Stimulated activated CD8-positive, alpha-beta memory T cell treated with anti-CD3 and anti-CD28 coated beads, Interleukin-2, amount 100 ng/mL, for 1 hour (primary cell): ENCODE results near the gene DNPEP.
"Not testable (repeated sequence)": the region's sequence is repeated elsewhere in the genome, so short reads cannot be mapped to it uniquely, and the experiment has no call there.

Experiments
- DNase-seq, 2 donors: peaks; one replicate each; pipeline ENCODE4 v3.0.0-alpha.2; 2020; ENCODE audit warnings: low read depth in 2 of 2

The DNPEP gene

GRCh38 chr2:219419331-219420197, 31.9 kb upstream of the DNPEP start:
- no peak for DNase-seq

DNA sequence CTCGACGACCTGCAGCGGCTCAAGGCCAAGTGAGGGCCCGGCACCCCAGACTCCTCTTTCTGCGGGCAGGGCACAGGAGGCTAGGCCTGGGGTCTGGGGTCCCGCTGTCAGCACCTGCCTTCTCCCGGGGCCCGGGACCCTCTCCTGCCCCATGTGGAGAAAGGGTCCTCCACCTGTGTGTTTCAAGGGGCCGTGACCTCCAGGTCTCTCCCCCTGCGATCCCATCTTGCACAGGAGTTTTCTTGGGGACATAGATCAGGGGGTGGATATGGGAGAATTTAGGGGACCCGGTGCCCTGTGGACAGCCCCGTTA, 31.3 kb upstream of the DNPEP start:
- no peak for DNase-seq

DNA sequence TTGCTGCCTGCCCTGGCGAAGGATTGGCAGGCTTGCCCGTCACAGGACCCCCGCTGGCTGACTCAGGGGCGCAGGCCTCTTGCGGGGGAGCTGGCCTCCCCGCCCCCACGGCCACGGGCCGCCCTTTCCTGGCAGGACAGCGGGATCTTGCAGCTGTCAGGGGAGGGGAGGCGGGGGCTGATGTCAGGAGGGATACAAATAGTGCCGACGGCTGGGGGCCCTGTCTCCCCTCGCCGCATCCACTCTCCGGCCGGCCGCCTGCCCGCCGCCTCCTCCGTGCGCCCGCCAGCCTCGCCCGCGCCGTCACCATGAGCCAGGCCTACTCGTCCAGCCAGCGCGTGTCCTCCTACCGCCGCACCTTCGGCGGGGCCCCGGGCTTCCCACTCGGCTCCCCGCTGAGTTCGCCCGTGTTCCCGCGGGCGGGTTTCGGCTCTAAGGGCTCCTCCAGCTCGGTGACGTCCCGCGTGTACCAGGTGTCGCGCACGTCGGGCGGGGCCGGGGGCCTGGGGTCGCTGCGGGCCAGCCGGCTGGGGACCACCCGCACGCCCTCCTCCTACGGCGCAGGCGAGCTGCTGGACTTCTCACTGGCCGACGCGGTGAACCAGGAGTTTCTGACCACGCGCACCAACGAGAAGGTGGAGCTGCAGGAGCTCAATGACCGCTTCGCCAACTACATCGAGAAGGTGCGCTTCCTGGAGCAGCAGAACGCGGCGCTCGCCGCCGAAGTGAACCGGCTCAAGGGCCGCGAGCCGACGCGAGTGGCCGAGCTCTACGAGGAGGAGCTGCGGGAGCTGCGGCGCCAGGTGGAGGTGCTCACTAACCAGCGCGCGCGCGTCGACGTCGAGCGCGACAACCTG, 30.7 kb upstream of the DNPEP start, which contains the start of gene DES:
Gene DES, plus strand, starts transcription at position 223 of the 857 bp plus-strand sequence. Its CDS starts 86 bp downstream, at position 309.
- DNase-seq: no peak

- no peak for DNase-seq
These were observed 29.7 kb upstream of the DNPEP start for GRCh38 chr2:219417374-219417773.

DNA sequence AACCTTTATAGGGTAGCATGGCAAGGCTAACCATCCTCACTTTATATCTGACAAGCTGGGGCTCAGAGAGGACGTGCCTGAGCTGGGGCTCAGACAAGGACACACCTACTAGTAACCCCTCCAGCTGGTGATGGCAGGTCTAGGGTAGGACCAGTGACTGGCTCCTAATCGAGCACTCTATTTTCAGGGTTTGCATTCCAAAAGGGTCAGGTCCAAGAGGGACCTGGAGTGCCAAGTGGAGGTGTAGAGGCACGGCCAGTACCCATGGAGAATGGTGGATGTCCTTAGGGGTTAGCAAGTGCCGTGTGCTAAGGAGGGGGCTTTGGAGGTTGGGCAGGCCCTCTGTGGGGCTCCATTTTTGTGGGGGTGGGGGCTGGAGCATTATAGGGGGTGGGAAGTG, 29.2 kb upstream of the DNPEP start:
- DNase-seq: no peak

DNA sequence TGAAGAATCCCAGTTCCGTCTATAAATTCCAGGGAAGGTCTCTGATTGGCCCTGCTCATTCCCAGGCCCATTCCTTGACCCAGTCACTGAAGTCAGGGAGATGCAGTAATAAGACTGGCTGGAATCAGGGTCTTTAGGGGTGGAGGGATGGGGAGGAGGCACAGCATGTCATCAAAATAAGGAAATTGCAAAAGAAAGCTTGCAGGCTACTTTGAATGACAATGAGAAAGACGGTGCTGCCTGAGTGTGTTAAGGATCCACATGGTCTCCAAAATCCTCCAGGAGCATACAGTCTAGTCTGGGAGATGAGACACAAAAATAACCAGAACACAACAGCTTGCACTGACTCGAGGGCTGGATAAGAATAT, 28.5 kb upstream of the DNPEP start:
- no peak for DNase-seq

- DNase-seq: no peak
These were observed 28.0 kb upstream of the DNPEP start for GRCh38 chr2:219415580-219416234.

DNA sequence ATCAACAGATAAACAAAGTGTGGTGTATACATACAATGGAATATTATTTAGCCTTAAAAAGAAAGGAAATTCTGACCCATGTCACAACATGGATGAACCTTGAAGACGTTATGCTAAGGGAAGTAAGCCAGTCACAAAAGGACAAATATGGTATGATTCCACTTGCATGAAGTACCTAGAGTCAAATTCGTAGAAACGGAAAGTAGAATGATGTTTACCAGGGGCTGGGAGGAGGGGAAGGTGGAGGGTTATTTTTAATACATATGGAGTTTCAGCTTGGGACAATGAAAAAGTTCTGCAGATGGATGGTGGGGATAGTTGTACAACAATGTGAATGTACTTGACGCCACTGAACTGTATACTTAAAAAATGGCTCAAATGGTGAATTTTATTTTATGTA, 27.1 kb upstream of the DNPEP start:
- DNase-seq: no peak

DNA sequence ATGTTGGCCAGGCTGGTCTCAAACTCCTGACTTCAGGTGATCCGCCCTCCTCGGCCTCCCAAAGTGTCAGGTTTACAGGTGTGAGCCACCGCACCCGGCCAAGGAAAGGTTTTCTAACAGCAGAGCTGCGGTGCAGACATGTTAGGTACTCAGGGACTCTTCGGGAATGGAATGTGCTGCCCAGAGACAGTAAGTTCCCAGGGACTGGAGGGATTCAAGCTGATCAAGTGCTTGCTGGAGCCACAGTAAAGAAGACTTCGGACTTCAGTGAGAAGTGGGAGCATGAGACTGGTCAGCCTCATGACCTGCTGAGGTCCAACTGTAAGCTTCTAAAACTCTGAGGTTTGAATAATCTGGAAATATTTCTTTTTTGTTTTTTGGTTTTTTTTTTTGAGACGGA, 22.7 kb upstream of the DNPEP start:
- DNase-seq: no peak

DNA sequence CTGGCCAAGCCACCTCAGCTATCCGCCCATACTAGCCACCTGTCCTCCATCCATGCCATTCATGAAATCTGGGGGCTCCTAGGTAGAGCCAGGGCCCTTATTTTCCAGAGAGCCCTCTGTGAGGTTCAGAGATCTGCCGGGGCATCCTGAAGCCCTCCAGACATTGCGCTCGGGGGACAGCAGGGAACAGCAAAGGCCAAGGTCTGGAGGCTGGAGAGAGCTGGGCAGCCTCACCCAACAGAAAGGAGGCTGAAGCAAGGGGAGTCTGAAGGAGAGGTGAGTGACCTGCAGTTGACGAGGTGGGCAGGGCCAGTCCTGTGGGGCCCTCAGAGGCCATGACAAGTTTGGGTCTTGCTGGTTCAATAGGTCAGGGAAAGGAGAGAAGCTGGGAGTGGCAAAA, 21.9 kb upstream of the DNPEP start:
- DNase-seq: no peak

- no peak for DNase-seq
These were observed 20.9 kb upstream of the DNPEP start for GRCh38 chr2:219408631-219409030.

DNA sequence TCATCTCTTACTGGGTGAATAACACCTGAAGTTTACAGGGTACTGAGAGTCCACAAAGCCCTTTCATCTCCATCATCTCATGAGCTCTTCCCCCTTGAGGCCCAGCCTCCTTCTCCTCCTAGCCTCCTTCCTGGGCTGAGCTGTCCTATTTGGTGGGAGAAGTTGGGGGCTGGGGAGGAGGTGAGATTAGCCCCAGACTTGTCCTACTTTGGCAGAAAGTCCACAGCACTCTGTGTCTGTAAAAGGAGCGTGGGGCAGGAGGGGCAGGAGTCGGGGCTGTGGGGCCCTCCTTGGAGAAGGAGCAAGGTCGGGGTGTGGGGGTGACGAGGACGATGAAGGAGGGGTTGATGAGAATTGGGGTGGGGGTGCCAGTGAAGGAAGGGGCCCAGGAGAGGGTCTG, 20.5 kb upstream of the DNPEP start:
- no peak for DNase-seq

- not testable (repeated sequence) for DNase-seq
These were observed 19.6 kb upstream of the DNPEP start for GRCh38 chr2:219407343-219407742.

DNA sequence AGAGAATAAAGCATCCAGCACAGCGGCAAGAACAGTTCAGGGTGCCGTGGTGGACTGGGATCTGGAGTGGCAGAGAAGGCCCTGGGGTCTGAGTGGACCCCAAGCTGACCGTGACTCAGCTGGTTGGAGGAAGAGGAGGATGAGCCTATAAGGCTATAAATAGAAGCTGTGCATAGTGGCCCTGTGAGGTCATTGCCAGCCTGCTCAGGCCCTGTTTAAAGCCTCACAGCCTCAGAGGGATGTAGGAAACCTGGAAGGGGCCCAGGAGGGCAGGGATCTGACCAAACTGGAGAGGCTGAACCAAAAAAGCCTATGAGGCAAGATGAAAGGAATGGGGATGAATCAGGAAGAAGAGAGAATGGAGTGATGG, 19.1 kb upstream of the DNPEP start:
- no peak for DNase-seq

DNA sequence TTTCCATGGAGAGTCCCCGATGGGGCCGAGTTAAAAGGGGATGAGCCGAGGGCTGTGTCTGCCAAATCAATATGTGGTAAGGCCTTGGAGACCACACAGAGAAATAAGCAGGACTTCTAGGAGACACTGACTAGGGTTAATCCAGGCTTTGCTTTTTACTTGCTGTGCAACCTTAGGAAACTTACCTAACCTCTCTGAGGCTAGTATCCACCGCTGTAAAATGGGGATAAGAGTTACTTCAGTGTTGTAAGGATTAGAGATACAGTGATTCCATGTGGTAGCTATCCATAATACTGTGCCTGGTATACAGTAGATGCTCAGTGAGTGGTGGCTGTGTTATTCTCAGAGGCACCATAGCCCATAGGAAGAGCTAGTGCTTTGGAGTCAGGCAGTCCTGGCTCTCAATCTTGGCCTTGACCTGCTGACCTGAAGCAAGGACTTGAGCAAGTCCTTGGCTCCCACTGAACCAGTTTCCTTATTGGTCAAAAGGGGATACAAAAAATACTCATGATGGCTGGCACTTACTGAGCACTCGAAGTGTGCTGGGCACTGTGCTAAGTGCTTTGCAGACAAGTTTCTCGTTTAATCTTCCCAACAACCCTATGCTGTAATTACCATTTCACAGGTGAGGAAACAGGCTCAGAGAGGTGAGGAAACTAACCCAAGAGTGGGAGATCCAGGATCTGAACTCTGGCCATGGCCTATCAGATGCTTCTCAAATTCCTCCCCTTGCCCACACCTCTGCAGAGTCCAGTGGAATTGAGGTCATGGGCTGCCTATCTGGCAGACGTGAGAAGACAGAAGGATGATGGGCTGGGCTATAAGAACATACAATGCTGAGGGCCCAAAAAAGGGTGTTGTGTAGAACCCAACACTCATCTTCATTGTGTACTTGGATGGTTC, 18.5 kb upstream of the DNPEP start:
- no peak for DNase-seq

GRCh38 chr2:219405451-219405850, 17.7 kb upstream of the DNPEP start:
- no peak for DNase-seq

DNA sequence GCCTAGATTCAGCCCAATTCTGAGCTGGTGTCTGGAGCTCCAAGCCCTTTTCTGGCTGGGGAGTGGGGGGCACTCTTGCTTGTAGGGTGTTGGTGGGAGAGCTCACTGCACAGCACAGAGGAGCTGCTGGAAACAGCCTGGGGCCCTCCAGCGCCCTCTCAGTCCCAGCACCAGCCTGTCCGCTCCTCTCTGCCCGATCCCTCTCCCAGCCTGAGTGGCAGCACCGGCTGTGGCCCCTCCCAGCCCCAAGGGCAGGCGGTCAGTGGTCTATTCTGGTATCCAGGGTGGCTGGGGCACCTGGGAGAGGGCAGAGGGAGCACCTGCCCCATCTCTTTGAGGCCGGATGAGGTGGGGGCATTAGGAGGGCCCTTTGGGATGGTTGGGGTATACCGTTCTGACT, 17.2 kb upstream of the DNPEP start:
- no peak for DNase-seq

- DNase-seq: no peak
These were observed 16.7 kb upstream of the DNPEP start for GRCh38 chr2:219404291-219404910.

- DNase-seq: no peak
These were observed 16.1 kb upstream of the DNPEP start for GRCh38 chr2:219403861-219404260.

- peak; percentile 18 to 31 for DNase-seq
These were observed 15.2 kb upstream of the DNPEP start for GRCh38 chr2:219402665-219403515.
